Right atrium auricular region (tissue), 2 donors: ENCODE measurements around the gene LRSAM1. TPM values are rescaled to one million over a fixed set of nuclear protein-coding genes. Genes with fewer than 3 reads are reported as not detected.

ENCODE experiments used
- DNase-seq: peaks from one replicate; pipeline ENCODE4 v3.0.0-alpha.2; 2019; ENCODE audit warnings: low spot score
- H3K27ac ChIP-seq, 2 donors: fragments of 200-600 bp; sonication (generic); 1 replicate in 1 of 2; 2 replicates in 1 of 2; pipeline ENCODE4 v1.5.1; 2016 to 2019
- H3K27me3 ChIP-seq, 2 donors: fragments of 200-600 bp; sonication (generic); one replicate each; pipeline versions ENCODE4 v1.5.1 to v1.6.0; 2017 to 2019
- H3K36me3 ChIP-seq: fragments of 200-600 bp; sonication (generic); one replicate; pipeline ENCODE4 v1.5.1; 2016
- H3K4me1 ChIP-seq, 2 donors: fragments of 200-600 bp; sonication (generic); one replicate each; pipeline versions ENCODE4 v1.5.1 to v1.6.0; 2017 to 2019
- H3K4me3 ChIP-seq, 2 donors: fragments of 200-600 bp; sonication (generic); 1 replicate in 1 of 2; 2 replicates in 1 of 2; pipeline ENCODE4 v1.5.1; 2017 to 2019; ENCODE audit warnings: mild to moderate bottlenecking in 1 of 2, moderate library complexity in 1 of 2
- H3K9me3 ChIP-seq, 2 donors: fragments of 200-600 bp; sonication (generic); one replicate each; pipeline ENCODE4 v1.5.1; 2019
- CTCF ChIP-seq, 2 donors: fragments of 200-600 bp; sonication (generic); IDR thresholded peaks; one replicate each; pipeline ENCODE4 v1.5.1; 2019; ENCODE audit warnings: antibody characterized with exemption in 2 of 2
- total RNA-seq, 2 donors: library from RNA; depleted of rRNA; stranded (reverse); fragments of >200 nt; gene quantifications; one replicate each; pipeline ENCODE4 v1.1.0, GENCODE V29; 2016

The LRSAM1 gene
- total RNA-seq, 2 donors from 2014 or later: 12.0 to 23.1 TPM

GRCh38 chr9:127490535-127491230, 39.4 kb downstream of the LRSAM1 start:
- no peak for DNase-seq
- no peak for TF ChIP-seq CTCF (IDR thresholded peaks at IDR 0.05)
- no peaks in the 10 kb centered on the region for H3K27me3 ChIP-seq
- H3K4me1 ChIP-seq: peaks cover 0 to 33% of the 10 kb centered on the region in 2 donors
- H3K36me3 ChIP-seq: peaks cover 74% of the 10 kb centered on the region
- no peak overlapping the region for H3K27ac ChIP-seq
- no peaks in the 10 kb centered on the region for H3K9me3 ChIP-seq
- H3K4me3 ChIP-seq: no peak overlapping the region

- Histone ChIP-seq H3K27me3 (no peaks in the 10 kb centered on the region), H3K36me3 (peaks cover 69% of the 10 kb centered on the region), H3K9me3 (no peaks in the 10 kb centered on the region), H3K4me1 (peaks cover 0 to 33% of the 10 kb centered on the region in 2 donors), H3K27ac (no peak overlapping the region), H3K4me3 (no peak overlapping the region)
- no peak for DNase-seq
- no peak for TF ChIP-seq CTCF (IDR thresholded peaks at IDR 0.05)
Measured at GRCh38 chr9:127491516-127491915, 40.2 kb downstream of the LRSAM1 start.

- H3K36me3 ChIP-seq: peaks cover 68% of the 10 kb centered on the region
- H3K4me3 ChIP-seq: no peak overlapping the region
- H3K27ac ChIP-seq: peak overlapping the region in 1 of 2 donors; percentile 82
- H3K9me3 ChIP-seq: no peaks in the 10 kb centered on the region
- no peak for TF ChIP-seq CTCF (IDR thresholded peaks at IDR 0.05)
- no peak for DNase-seq
- no peaks in the 10 kb centered on the region for H3K27me3 ChIP-seq
- peaks cover 0 to 33% of the 10 kb centered on the region in 2 donors for H3K4me1 ChIP-seq
Measured at GRCh38 chr9:127492616-127493015, 41.3 kb downstream of the LRSAM1 start.

GRCh38 chr9:127493592-127494303, 42.4 kb downstream of the LRSAM1 start:
- Histone ChIP-seq H3K4me1 (peaks cover 0 to 33% of the 10 kb centered on the region in 2 donors), H3K27ac (peak overlapping the region; percentile 82 to 88), H3K27me3 (no peaks in the 10 kb centered on the region), H3K9me3 (no peaks in the 10 kb centered on the region), H3K36me3 (peaks cover 68% of the 10 kb centered on the region), H3K4me3 (no peak overlapping the region)
- no peak for DNase-seq
- no peak for TF ChIP-seq CTCF (IDR thresholded peaks at IDR 0.05)

GRCh38 chr9:127494304-127494702, 43.0 kb downstream of the LRSAM1 start:
- Histone ChIP-seq H3K27ac (peak overlapping the region; percentile 82 to 88), H3K36me3 (peaks cover 62% of the 10 kb centered on the region), H3K27me3 (no peaks in the 10 kb centered on the region), H3K4me3 (no peak overlapping the region), H3K9me3 (no peaks in the 10 kb centered on the region), H3K4me1 (peaks cover 0 to 33% of the 10 kb centered on the region in 2 donors)
- TF ChIP-seq CTCF (IDR thresholded peaks at IDR 0.05): no peak
- no peak for DNase-seq
